A549 (cell line): ENCODE results near the gene TOGARAM2. TPM values are rescaled to one million over a fixed set of nuclear protein-coding genes. Genes with fewer than 3 reads are reported as not detected.
A peak's percentile ranks its signal among the peaks of the same experiment; 100 is the strongest.

Source experiments
- ATAC-seq, 2 experiments: fragments of 200-7000 bp in 1 of 2; fragments of >200 bp in 1 of 2; cut with Nextera tagmentation in 1 of 2; cut with Tn5 transposase in 1 of 2; 3 replicates each; pipeline versions ENCODE4 v1.8.0 to v1.9.1; 2018 to 2020; ENCODE audit warnings: mild to moderate bottlenecking in 1 of 2, moderate library complexity in 1 of 2
- CTCF ChIA-PET: fragments of 300-600 bp; sonication (Branson Sonifier 250); formaldehyde crosslinking; extraction: SDS; loops from one replicate; lab custom pipeline; 2021; ENCODE audit warnings: antibody characterized with exemption, inconsistent platforms; lab: Yijun Ruan, JAX
- POLR2A ChIA-PET: fragments of 350-600 bp; formaldehyde crosslinking; extraction: SDS; loops from one replicate; lab custom pipeline; 2021; ENCODE audit warnings: antibody characterized with exemption, inconsistent platforms; lab: Yijun Ruan, JAX
- DNase-seq, 2 experiments: peaks; one replicate each; pipeline versions ENCODE4 v3.0.0 to v3.0.0-alpha.2; 2011 to 2016; ENCODE audit warnings: low read depth in 1 of 2, low spot score in 1 of 2
- FAIRE-seq: peaks from 2 replicates; lab custom pipeline; 2011; peaks lifted over from hg19 to GRCh38; lab: Jason Lieb, UNC
- H3K27ac ChIP-seq, 2 experiments: fragments of >200 bp; sonication (Bioruptor Twin); formaldehyde crosslinking; 3 replicates each; pipeline ENCODE4 v1.5.1; 2016 to 2017
- H3K4me1 ChIP-seq: fragments of >200 bp; sonication (Bioruptor Twin); formaldehyde crosslinking; 3 replicates; pipeline ENCODE4 v1.6.1; 2016
- H3K4me2 ChIP-seq: fragments of >200 bp; sonication (Bioruptor Twin); formaldehyde crosslinking; 3 replicates; pipeline ENCODE4 v1.6.1; 2016
- H3K4me3 ChIP-seq: fragments of >200 bp; sonication (Bioruptor Twin); formaldehyde crosslinking; 3 replicates; pipeline ENCODE4 v1.5.1; 2016
- H3K9me3 ChIP-seq: fragments of >200 bp; sonication (Bioruptor Twin); formaldehyde crosslinking; 3 replicates; pipeline ENCODE4 v1.6.1; 2016
- CBX2 ChIP-seq: fragments of 200-600 bp; sonication (generic); IDR thresholded peaks from 2 replicates; pipeline ENCODE4 v1.6.1; 2016; ENCODE audit warnings: low read depth, mild to moderate bottlenecking, borderline replicate concordance
- CEBPB ChIP-seq, 2 experiments: fragments of >200 bp in 1 of 2; sonication (Bioruptor Twin) in 1 of 2; formaldehyde crosslinking in 1 of 2; IDR thresholded peaks; 2 replicates each; pipeline ENCODE4 v1.6.1; 2012 to 2016
- CHD4 ChIP-seq: fragments of 200-600 bp; sonication (generic); IDR thresholded peaks from 2 replicates; pipeline ENCODE4 v1.6.1; 2016; ENCODE audit warnings: antibody characterized with exemption, mild to moderate bottlenecking, borderline replicate concordance
- EHF ChIP-seq: fragments of 250-450 bp; sonication (Bioruptor Pico); IDR thresholded peaks from 2 replicates; pipeline ENCODE4 v1.5.0; 2020; ENCODE audit warnings: mild to moderate bottlenecking
- EHMT2 ChIP-seq: fragments of 200-600 bp; sonication (generic); IDR thresholded peaks from 2 replicates; pipeline ENCODE4 v1.6.1; 2016; ENCODE audit warnings: antibody characterized with exemption, low read depth, mild to moderate bottlenecking, moderate library complexity
- EP300 ChIP-seq, 2 experiments: fragments of >200 bp; sonication (Bioruptor Twin); formaldehyde crosslinking; IDR thresholded peaks; 2 replicates in 1 of 2; 3 replicates in 1 of 2; pipeline ENCODE4 v1.6.1; 2016 to 2017
- ESRRA ChIP-seq: fragments of 150-350 bp; IDR thresholded peaks from 2 replicates; pipeline ENCODE4 v1.6.1; 2014; ENCODE audit warnings: mild to moderate bottlenecking, low read length, borderline replicate concordance
- GATA3 ChIP-seq: IDR thresholded peaks from 2 replicates; pipeline ENCODE4 v1.6.1; 2012; ENCODE audit warnings: borderline replicate concordance
- HEYL ChIP-seq: fragments of 250-450 bp; sonication (Bioruptor Pico); IDR thresholded peaks from 2 replicates; pipeline ENCODE4 v1.8.0; 2021; ENCODE audit warnings: mild to moderate bottlenecking, moderate library complexity
- HMGXB4 ChIP-seq: fragments of 250-450 bp; sonication (Bioruptor Pico); IDR thresholded peaks from 2 replicates; pipeline ENCODE4 v1.5.0; 2021; ENCODE audit warnings: mild to moderate bottlenecking, moderate library complexity, borderline replicate concordance
- HOXA7 ChIP-seq: fragments of 250-450 bp; sonication (Bioruptor Pico); IDR thresholded peaks from 2 replicates; pipeline ENCODE4 v1.5.0; 2020; ENCODE audit warnings: mild to moderate bottlenecking, moderate library complexity
- HOXB5 ChIP-seq: fragments of 250-450 bp; sonication (Bioruptor Pico); IDR thresholded peaks from 2 replicates; pipeline ENCODE4 v1.5.0; 2020; ENCODE audit warnings: mild to moderate bottlenecking, moderate library complexity
- JUN ChIP-seq, 2 experiments: fragments of >200 bp; sonication (Bioruptor Twin); formaldehyde crosslinking; IDR thresholded peaks; 2 replicates in 1 of 2; 3 replicates in 1 of 2; pipeline ENCODE4 v1.6.1; 2016 to 2017
- JUNB ChIP-seq: fragments of >200 bp; sonication (Bioruptor Twin); formaldehyde crosslinking; IDR thresholded peaks from 2 replicates; pipeline ENCODE4 v1.6.1; 2016
- KDM1A ChIP-seq: fragments of 200-600 bp; sonication (generic); IDR thresholded peaks from 2 replicates; pipeline ENCODE4 v1.6.1; 2016; ENCODE audit warnings: low read depth, mild to moderate bottlenecking
- KDM5A ChIP-seq: fragments of 200-600 bp; sonication (generic); IDR thresholded peaks from 2 replicates; pipeline ENCODE4 v1.6.1; 2016; ENCODE audit warnings: antibody characterized with exemption, mild to moderate bottlenecking
- MAZ ChIP-seq: fragments of 150-350 bp; IDR thresholded peaks from 2 replicates; pipeline ENCODE4 v1.6.1; 2014; ENCODE audit warnings: antibody characterized with exemption, low read depth, low read length, borderline replicate concordance
- NFE2L2 ChIP-seq: fragments of 150-350 bp; conservative IDR thresholded peaks from 2 replicates; pipeline ENCODE4 v1.6.1; 2014; ENCODE audit warnings: low read length
- NPAS2 ChIP-seq: fragments of 250-450 bp; sonication (Bioruptor Pico); IDR thresholded peaks from 2 replicates; pipeline ENCODE4 v1.8.0; 2022; ENCODE audit warnings: mild to moderate bottlenecking, moderate library complexity, borderline replicate concordance
- PHF8 ChIP-seq: fragments of 200-600 bp; sonication (generic); IDR thresholded peaks from 2 replicates; pipeline ENCODE4 v1.6.1; 2016; ENCODE audit warnings: low read depth, mild to moderate bottlenecking, antibody characterized with exemption, moderate library complexity, borderline replicate concordance
- RAD21 ChIP-seq, 2 experiments: fragments of >200 bp in 1 of 2; sonication (Bioruptor Twin) in 1 of 2; formaldehyde crosslinking in 1 of 2; IDR thresholded peaks in 1 of 2; conservative IDR thresholded peaks in 1 of 2; 2 replicates in 1 of 2; 3 replicates in 1 of 2; pipeline ENCODE4 v1.6.1; 2012 to 2018; ENCODE audit warnings: inconsistent platforms in 1 of 2
- RARB ChIP-seq: fragments of 250-450 bp; sonication (Bioruptor Pico); IDR thresholded peaks from 2 replicates; pipeline ENCODE4 v1.8.0; 2021; ENCODE audit warnings: mild to moderate bottlenecking, moderate library complexity
- REST ChIP-seq: fragments of 200-600 bp; sonication (generic); IDR thresholded peaks from 2 replicates; pipeline ENCODE4 v1.6.1; 2016; ENCODE audit warnings: antibody characterized with exemption, mild to moderate bottlenecking, moderate library complexity
- RFX5 ChIP-seq: fragments of 450-650 bp; IDR thresholded peaks from 2 replicates; pipeline ENCODE4 v1.7.1; 2014; ENCODE audit warnings: antibody characterized with exemption, mild to moderate bottlenecking, moderate library complexity
- RNF2 ChIP-seq: fragments of 200-600 bp; sonication (generic); IDR thresholded peaks from 2 replicates; pipeline ENCODE4 v1.6.1; 2016; ENCODE audit warnings: low read depth, mild to moderate bottlenecking, antibody characterized with exemption, moderate library complexity, borderline replicate concordance
- SMC3 ChIP-seq: fragments of >200 bp; sonication (Bioruptor Twin); formaldehyde crosslinking; IDR thresholded peaks from 3 replicates; pipeline ENCODE4 v1.6.1; 2018; ENCODE audit warnings: inconsistent platforms
- SREBF2 ChIP-seq: fragments of 450-650 bp; IDR thresholded peaks from 2 replicates; pipeline ENCODE4 v1.6.1; 2014; ENCODE audit warnings: mild to moderate bottlenecking, moderate library complexity
- TFCP2L1 ChIP-seq: fragments of 250-450 bp; sonication (Bioruptor Pico); IDR thresholded peaks from 2 replicates; pipeline ENCODE4 v1.5.0; 2021; ENCODE audit warnings: mild to moderate bottlenecking
- ZC3H11A ChIP-seq: fragments of 450-650 bp; IDR thresholded peaks from 2 replicates; pipeline ENCODE4 v1.6.1; 2014; ENCODE audit warnings: antibody characterized with exemption, mild to moderate bottlenecking
- ZSCAN20 ChIP-seq: fragments of 250-450 bp; sonication (Bioruptor Pico); IDR thresholded peaks from 2 replicates; pipeline ENCODE4 v1.8.0; 2022; ENCODE audit warnings: mild to moderate bottlenecking, moderate library complexity
- WGBS: methylation state at CpG from one replicate; pipeline ENCODE4 v1.1.6; 2017; ENCODE audit errors: missing lambda C conversion rate; 5-methylcytosine and 5-hydroxymethylcytosine counted together
- polyA plus RNA-seq, 4 experiments: library from polyadenylated mRNA; depleted of rRNA in 3 of 4; stranded (reverse); fragments of >200 nt; fragmentation: RNase III in 1 of 4; extraction: RNeasy Plus Mini Kit Qiagen cat#74134 plus additional on column Dnase treatment in 1 of 4; gene quantifications; 2 replicates in 3 of 4; 3 replicates in 1 of 4; pipeline ENCODE4 v1.2.3, GENCODE V29; 2011 to 2017
- TF ChIP-seq, protein P1 (sequence below): IDR thresholded peaks from 2 replicates; pipeline ENCODE4 v1.6.1; 2012

TOGARAM2 gene
- polyA plus RNA-seq, 2 of the 4 experiments (the other 2 are of a cell fraction), result 0.14 to 0.35 TPM

DNA sequence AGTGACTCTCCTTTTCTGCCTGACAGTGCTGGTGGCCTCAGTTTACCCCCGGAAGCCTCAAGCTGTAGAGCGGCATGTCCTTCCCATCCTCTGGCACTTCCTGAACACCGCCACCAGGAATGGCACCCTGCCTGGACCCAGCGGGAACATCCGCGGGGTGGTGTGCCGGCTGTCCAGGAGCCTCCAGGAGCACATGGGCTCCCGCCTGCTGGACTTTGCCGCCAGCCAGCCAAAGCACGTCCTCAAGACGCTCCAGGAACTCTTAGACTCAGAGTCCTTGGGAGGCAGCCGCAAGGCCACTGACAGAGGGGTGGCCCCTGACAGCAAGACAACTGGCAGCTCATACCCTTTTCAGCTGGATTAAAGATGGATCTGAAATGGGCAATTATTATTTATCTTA, 70.6 kb downstream of the TOGARAM2 start:
- Histone ChIP-seq H3K9me3 (no peaks in the 10 kb centered on the region), H3K4me3 (no peak overlapping the region), H3K4me2 (no peak overlapping the region)
- CTCF ChIA-PET, result interaction anchor here (1.2 to 3.0 kb wide), 2 partner anchors 11 to 14 kb away, joined by 3 to 19 read pairs; no protein-coding TSS in a partner anchor
- TF ChIP-seq RARB (CRISPR knock-in tag), result no peak
- TF ChIP-seq, all 56 proteins: peak for 0
- POLR2A ChIA-PET, result no interaction called here
- 87% methylated on average over 12 of the region's 12 CpGs for WGBS
- Histone ChIP-seq H3K27ac (no peak overlapping the region), H3K4me1 (no peaks in the 10 kb centered on the region)
- no peak for DNase-seq
- ATAC-seq, result no peak
- FAIRE-seq, result no peak

DNA sequence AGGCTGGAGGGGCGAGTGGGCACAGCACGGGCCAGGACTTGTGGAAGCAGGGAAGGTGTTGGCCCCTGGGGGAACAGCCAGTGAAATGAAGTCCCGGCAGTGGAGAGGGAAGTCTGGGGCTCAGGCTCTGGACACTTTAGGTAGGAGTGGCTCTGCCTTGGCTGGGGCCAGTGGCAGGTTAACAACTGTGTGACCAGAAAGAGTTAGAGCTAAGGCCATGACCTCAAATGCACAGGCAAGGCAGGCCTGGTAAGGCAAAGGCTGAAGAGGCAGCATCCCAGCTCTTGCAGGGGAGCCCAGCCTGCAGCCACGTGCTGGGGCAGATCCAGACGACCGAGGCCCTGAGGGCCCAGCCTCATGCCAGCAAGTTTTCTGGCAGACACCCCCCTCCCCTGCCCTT, 71.7 kb downstream of the TOGARAM2 start:
- H3K4me1 ChIP-seq, result no peaks in the 10 kb centered on the region
- ATAC-seq (peak in 1 of 2 experiments; percentile 30; a peak in 2 of 6 replicates), DNase-seq (no peak), FAIRE-seq (no peak)
- WGBS, result 75% methylated on average over 6 of the region's 6 CpGs
- TF ChIP-seq HOXA7 (CRISPR knock-in tag), result no peak
- TF ChIP-seq ZSCAN20, result no peak
- no peak for TF ChIP-seq HMGXB4
- TF ChIP-seq CEBPB (IDR thresholded peaks at IDR 0.05), result no peak
- no peak for TF ChIP-seq GATA3
- no peak for TF ChIP-seq EP300 (IDR thresholded peaks at IDR 0.05)
- TF ChIP-seq EHMT2, result no peak
- no peak for TF ChIP-seq NFE2L2
- TF ChIP-seq HEYL (CRISPR knock-in tag), result no peak
- no peak for TF ChIP-seq TFCP2L1 (CRISPR knock-in tag)
- TF ChIP-seq RNF2, result no peak
- no peak for TF ChIP-seq ZC3H11A
- TF ChIP-seq JUN (IDR thresholded peaks at IDR 0.05), result no peak
- no peak for TF ChIP-seq CHD4
- TF ChIP-seq KDM1A, result no peak
- no peak for TF ChIP-seq EHF (CRISPR knock-in tag)
- no peak for TF ChIP-seq CBX2
- TF ChIP-seq RAD21 (conservative IDR thresholded peaks at IDR 0.05 in 1 of 2, IDR thresholded peaks at IDR 0.05 in 1 of 2), result no peak
- no peaks in the 10 kb centered on the region for H3K9me3 ChIP-seq
- POLR2A ChIA-PET, result no interaction called here
- 0 out of 6 replicates have a peak overlapping the region, but pooled peaks of 1 of the 2 experiments have one; percentile 12 for H3K27ac ChIP-seq
- CTCF ChIA-PET, result interaction anchor here (0.6 to 3.0 kb wide), 5 partner anchors 10 to 1718 kb away, joined by 3 to 19 read pairs (median 4); no protein-coding TSS in a partner anchor
- H3K4me3 ChIP-seq, result no peak overlapping the region
- no peak overlapping the region for H3K4me2 ChIP-seq

DNA sequence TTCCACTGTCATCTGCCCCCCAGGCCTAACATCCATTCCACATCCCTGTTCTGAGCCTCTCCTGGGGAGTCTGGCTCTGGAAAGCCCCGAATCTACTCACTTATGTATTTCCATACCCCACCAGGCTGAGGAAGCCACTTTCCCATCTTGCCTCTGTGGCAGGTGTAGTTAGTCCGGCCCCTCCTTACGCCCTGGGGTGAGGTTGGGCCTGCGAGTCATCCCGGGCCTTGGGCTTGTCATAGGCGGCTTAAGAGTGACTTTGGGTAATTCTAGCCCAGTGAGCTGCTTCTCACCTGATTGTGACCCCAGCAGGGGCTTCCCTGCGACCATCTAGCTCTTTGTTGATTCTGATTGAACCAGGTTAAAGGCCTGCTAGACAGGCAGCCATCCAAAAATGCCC, 72.1 kb downstream of the TOGARAM2 start:
- no peak overlapping the region for H3K4me2 ChIP-seq
- DNase-seq (no peak), ATAC-seq (peak in 1 of 2 experiments; percentile 29; a peak in 2 of 6 replicates), FAIRE-seq (no peak)
- CTCF ChIA-PET, result interaction anchor here (0.9 to 3.0 kb wide), 12 partner anchors 10 to 160 kb away, joined by 3 to 19 read pairs (median 4); no protein-coding TSS in a partner anchor
- H3K27ac ChIP-seq, result 0 out of 6 replicates have a peak overlapping the region, but pooled peaks of 1 of the 2 experiments have one; percentile 12
- H3K4me3 ChIP-seq, result no peak overlapping the region
- H3K4me1 ChIP-seq, result no peaks in the 10 kb centered on the region
- POLR2A ChIA-PET, result no interaction called here
- 83% methylated on average over 7 of the region's 7 CpGs for WGBS
- H3K9me3 ChIP-seq, result no peaks in the 10 kb centered on the region
- TF ChIP-seq PHF8 (no peak), SMC3 (no peak), ESRRA (no peak), REST (no peak), RNF2 (no peak), EHF (CRISPR knock-in tag) (no peak), JUNB (no peak), MAZ (no peak), ZC3H11A (no peak), KDM5A (no peak), NPAS2 (CRISPR knock-in tag) (no peak), RFX5 (no peak), SREBF2 (no peak), HOXB5 (no peak)
- TF ChIP-seq, protein P1, sequence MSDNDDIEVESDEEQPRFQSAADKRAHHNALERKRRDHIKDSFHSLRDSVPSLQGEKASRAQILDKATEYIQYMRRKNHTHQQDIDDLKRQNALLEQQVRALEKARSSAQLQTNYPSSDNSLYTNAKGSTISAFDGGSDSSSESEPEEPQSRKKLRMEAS, result no peak
